HEK293 (cell line): ENCODE data around the gene HSDL1.
A peak's percentile ranks its signal among the peaks of the same experiment; 100 is the strongest.

Experiments used
- CTCF ChIA-PET: fragments of 350-600 bp; formaldehyde crosslinking; extraction: SDS; loops from one replicate; lab custom pipeline; 2021; ENCODE audit warnings: antibody characterized with exemption; lab: Yijun Ruan, JAX
- POLR2A ChIA-PET: fragments of 300-600 bp; formaldehyde crosslinking; extraction: SDS; loops from one replicate; lab custom pipeline; 2020; ENCODE audit warnings: antibody characterized with exemption, inconsistent platforms; lab: Yijun Ruan, JAX
- H3K27ac ChIP-seq: fragments of 200-500 bp; sonication (Bioruptor generic); 2 replicates; pipeline ENCODE4 v1.5.1; 2014; ENCODE audit warnings: low read depth, low read length, control low read depth, inconsistent platforms; ENCODE audit errors: extremely low read depth
- H3K36me3 ChIP-seq, 2 experiments: fragments of 200-500 bp in 1 of 2; sonication (Bioruptor generic) in 1 of 2; 1 replicate in 1 of 2; 2 replicates in 1 of 2; pipeline ENCODE4 v1.5.1; 2014 to 2017; ENCODE audit warnings: inconsistent platforms in 2 of 2, low read length in 2 of 2; ENCODE audit not compliant: control insufficient read depth in 2 of 2, insufficient read depth in 1 of 2
- H3K4me1 ChIP-seq: fragments of 200-500 bp; sonication (Bioruptor generic); 2 replicates; pipeline ENCODE4 v1.5.1; 2014; ENCODE audit warnings: mild to moderate bottlenecking, low read length, inconsistent platforms; ENCODE audit not compliant: control insufficient read depth, insufficient read depth
- H3K4me3 ChIP-seq: 2 replicates; pipeline ENCODE4 v1.5.1; 2011; ENCODE audit warnings: low read depth, mild to moderate bottlenecking, control low read depth, low read length, moderate library complexity
- H3K9me3 ChIP-seq: fragments of 200-500 bp; sonication (Bioruptor generic); 2 replicates; pipeline ENCODE4 v1.5.1; 2014; ENCODE audit warnings: low read depth, low read length, inconsistent platforms; ENCODE audit not compliant: control insufficient read depth, insufficient read depth
- GLIS2 ChIP-seq: fragments of 450-650 bp; formaldehyde crosslinking; IDR thresholded peaks from 2 replicates; pipeline ENCODE4 v1.5.1; 2016; ENCODE audit warnings: missing biosample characterization, missing genetic modification characterization
- MZF1 ChIP-seq: fragments of 450-650 bp; formaldehyde crosslinking; IDR thresholded peaks from 2 replicates; pipeline ENCODE4 v1.5.1; 2017; ENCODE audit warnings: missing biosample characterization, missing genetic modification characterization, borderline replicate concordance
- PRDM4 ChIP-seq: fragments of 450-650 bp; formaldehyde crosslinking; IDR thresholded peaks from 2 replicates; pipeline ENCODE4 v1.5.1; 2017; ENCODE audit warnings: missing biosample characterization, missing genetic modification characterization
- SALL2 ChIP-seq: fragments of 450-650 bp; formaldehyde crosslinking; IDR thresholded peaks from 2 replicates; pipeline ENCODE4 v1.5.0; 2017; ENCODE audit warnings: missing biosample characterization, mild to moderate bottlenecking, missing genetic modification characterization, borderline replicate concordance
- ZBTB49 ChIP-seq: fragments of 450-650 bp; formaldehyde crosslinking; IDR thresholded peaks from 2 replicates; pipeline ENCODE4 v1.5.1; 2016; ENCODE audit warnings: missing biosample characterization, missing genetic modification characterization, low read depth
- ZNF114 ChIP-seq: fragments of 450-650 bp; formaldehyde crosslinking; IDR thresholded peaks from 2 replicates; pipeline ENCODE4 v1.5.0; 2017; ENCODE audit warnings: missing biosample characterization, missing genetic modification characterization
- ZNF121 ChIP-seq: fragments of 450-650 bp; formaldehyde crosslinking; IDR thresholded peaks from 2 replicates; pipeline ENCODE4 v1.5.1; 2016; ENCODE audit warnings: missing biosample characterization, missing genetic modification characterization
- ZNF169 ChIP-seq: fragments of 450-650 bp; formaldehyde crosslinking; IDR thresholded peaks from 2 replicates; pipeline ENCODE4 v1.5.1; 2016; ENCODE audit warnings: missing biosample characterization, missing genetic modification characterization
- ZNF292 ChIP-seq: fragments of 450-650 bp; formaldehyde crosslinking; IDR thresholded peaks from 2 replicates; pipeline ENCODE4 v1.5.1; 2016; ENCODE audit warnings: low read depth, missing biosample characterization, missing genetic modification characterization, borderline replicate concordance
- ZNF335 ChIP-seq: fragments of 450-650 bp; formaldehyde crosslinking; conservative IDR thresholded peaks from 2 replicates; pipeline ENCODE4 v1.5.1; 2016; ENCODE audit warnings: missing biosample characterization, missing genetic modification characterization
- ZNF354C ChIP-seq: fragments of 450-650 bp; formaldehyde crosslinking; IDR thresholded peaks from 2 replicates; pipeline ENCODE4 v1.5.1; 2016; ENCODE audit warnings: missing biosample characterization, missing genetic modification characterization, low read depth, borderline replicate concordance
- ZNF514 ChIP-seq: fragments of 450-650 bp; formaldehyde crosslinking; IDR thresholded peaks from 2 replicates; pipeline ENCODE4 v1.5.1; 2016; ENCODE audit warnings: missing biosample characterization, missing genetic modification characterization
- ZNF664 ChIP-seq: fragments of 450-650 bp; formaldehyde crosslinking; IDR thresholded peaks from 2 replicates; pipeline ENCODE4 v1.5.1; 2016; ENCODE audit warnings: missing biosample characterization, missing genetic modification characterization
- ZNF692 ChIP-seq: fragments of 450-650 bp; formaldehyde crosslinking; IDR thresholded peaks from 2 replicates; pipeline ENCODE4 v1.5.1; 2016; ENCODE audit warnings: missing biosample characterization, missing genetic modification characterization
- ZNF701 ChIP-seq: fragments of 450-650 bp; formaldehyde crosslinking; IDR thresholded peaks from 2 replicates; pipeline ENCODE4 v1.5.1; 2016; ENCODE audit warnings: missing biosample characterization, missing genetic modification characterization
- ZNF791 ChIP-seq: fragments of 450-650 bp; formaldehyde crosslinking; IDR thresholded peaks from 2 replicates; pipeline ENCODE4 v1.5.1; 2016; ENCODE audit warnings: missing biosample characterization, missing genetic modification characterization

Gene HSDL1

GRCh38 chr16:84103678-84104077 lies 41.3 kb downstream of the HSDL1 start:
- H3K27ac ChIP-seq, result no peak overlapping the region
- no peaks in the 10 kb centered on the region for H3K9me3 ChIP-seq
- peaks cover 0 to 26% of the 10 kb centered on the region in 2 experiments; a peak in 2 of 3 replicates for H3K36me3 ChIP-seq
- H3K4me3 ChIP-seq, result no peak overlapping the region
- ChIA-PET CTCF (interaction anchor here (0.8 to 1.0 kb wide), 3 partner anchors 19 to 390 kb away, joined by 3 to 6 read pairs (median 3); no protein-coding TSS in a partner anchor), POLR2A (interaction anchor here (1.4 kb wide), 1 partner anchor 12 kb away, joined by 3 read pairs; no protein-coding TSS in a partner anchor)
- peaks cover 5% of the 10 kb centered on the region for H3K4me1 ChIP-seq
- TF ChIP-seq ZNF692 (no peak), ZNF335 (tag by site-specific recombination) (peak; percentile 65)

GRCh38 chr16:84098939-84099338 lies 46.0 kb downstream of the HSDL1 start:
- no peak for TF ChIP-seq ZNF354C
- no peak for TF ChIP-seq ZNF121
- no peak for TF ChIP-seq ZNF514
- no peak for TF ChIP-seq ZNF114 (tag by site-specific recombination)
- TF ChIP-seq SALL2 (tag by site-specific recombination), result no peak
- no peak for TF ChIP-seq GLIS2 (tag by site-specific recombination)
- TF ChIP-seq MZF1 (tag by site-specific recombination), result no peak
- no peak for TF ChIP-seq ZNF664 (tag by site-specific recombination)
- no peak for TF ChIP-seq PRDM4 (tag by site-specific recombination)
- no peak for TF ChIP-seq ZNF169 (tag by site-specific recombination)
- no peak for TF ChIP-seq ZBTB49
- no peak for TF ChIP-seq ZNF292 (tag by site-specific recombination)
- no peak for TF ChIP-seq ZNF791 (tag by site-specific recombination)
- TF ChIP-seq ZNF701, result no peak
- ChIA-PET CTCF (interaction anchor here (1.2 kb wide), 1 partner anchor 88 kb away, joined by 4 read pairs; the partner anchor contains the start of gene TAF1C), POLR2A (interaction anchor here (0.8 kb wide), 1 partner anchor 88 kb away, joined by 3 read pairs; the partner anchor contains the start of gene TAF1C)
- peaks cover 5% of the 10 kb centered on the region for H3K4me1 ChIP-seq
- H3K9me3 ChIP-seq, result no peaks in the 10 kb centered on the region
- peaks cover 0 to 59% of the 10 kb centered on the region in 2 experiments for H3K36me3 ChIP-seq
- no peak overlapping the region for H3K27ac ChIP-seq
- no peak overlapping the region for H3K4me3 ChIP-seq
